AG04449 (cell line): Measurements from ENCODE around the gene MRRF.

Experiments
- CTCF ChIA-PET: fragments of 350-600 bp; formaldehyde crosslinking; extraction: SDS; loops from one replicate; lab custom pipeline; 2021; ENCODE audit warnings: antibody characterized with exemption; lab: Yijun Ruan, JAX
- POLR2A ChIA-PET: fragments of 400-600, 350-600 bp; formaldehyde crosslinking; extraction: SDS; loops from one replicate; lab custom pipeline; 2020; ENCODE audit warnings: antibody characterized with exemption, inconsistent platforms; lab: Yijun Ruan, JAX
- DNase-seq: peaks from one replicate; pipeline ENCODE4 v3.0.0-alpha.2; 2010; ENCODE audit warnings: low read depth, low spot score
- H3K4me3 ChIP-seq: 2 replicates; pipeline ENCODE4 v1.5.1; 2011; ENCODE audit warnings: low read depth, mild to moderate bottlenecking, control low read depth, low read length
- TF ChIP-seq, protein P1 (sequence below): IDR thresholded peaks from one replicate; pipeline ENCODE4 v1.5.1; 2011; ENCODE audit warnings: mild to moderate bottlenecking, moderate library complexity, low read length, control low read depth, inconsistent platforms; ENCODE audit not compliant: insufficient read depth; ENCODE audit errors: missing control alignments

MRRF gene

DNA sequence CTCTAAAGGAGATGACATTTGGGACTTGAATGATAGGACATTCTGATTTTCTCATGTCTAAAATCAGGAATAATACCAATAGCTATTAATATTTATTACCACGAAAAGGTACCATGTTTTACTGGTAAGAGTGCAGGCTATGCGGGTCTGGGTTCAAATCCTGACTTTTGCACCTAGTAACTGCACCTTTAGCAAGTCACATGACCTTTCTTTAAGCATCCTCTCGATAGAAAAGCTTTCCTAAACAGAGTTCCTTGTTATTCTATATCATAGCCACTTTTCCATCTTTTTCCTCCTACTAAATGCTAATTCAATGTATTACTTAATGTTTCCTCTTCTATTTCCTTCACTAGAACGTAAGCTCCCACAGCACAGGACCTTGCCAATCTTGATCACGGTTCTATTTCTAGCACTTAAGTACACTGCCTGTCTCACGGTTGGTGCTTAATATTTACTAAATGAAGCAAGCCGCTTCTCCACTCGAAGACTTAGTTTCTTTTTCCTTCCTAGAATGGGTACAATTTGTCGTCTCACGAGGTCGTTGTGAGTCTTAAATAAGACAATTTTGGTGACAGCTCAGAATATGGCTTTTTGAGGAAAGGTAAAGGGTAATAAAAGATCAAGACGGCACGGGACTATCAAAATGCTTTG is 858 bp upstream of the MRRF start:
- TF ChIP-seq, protein P1, sequence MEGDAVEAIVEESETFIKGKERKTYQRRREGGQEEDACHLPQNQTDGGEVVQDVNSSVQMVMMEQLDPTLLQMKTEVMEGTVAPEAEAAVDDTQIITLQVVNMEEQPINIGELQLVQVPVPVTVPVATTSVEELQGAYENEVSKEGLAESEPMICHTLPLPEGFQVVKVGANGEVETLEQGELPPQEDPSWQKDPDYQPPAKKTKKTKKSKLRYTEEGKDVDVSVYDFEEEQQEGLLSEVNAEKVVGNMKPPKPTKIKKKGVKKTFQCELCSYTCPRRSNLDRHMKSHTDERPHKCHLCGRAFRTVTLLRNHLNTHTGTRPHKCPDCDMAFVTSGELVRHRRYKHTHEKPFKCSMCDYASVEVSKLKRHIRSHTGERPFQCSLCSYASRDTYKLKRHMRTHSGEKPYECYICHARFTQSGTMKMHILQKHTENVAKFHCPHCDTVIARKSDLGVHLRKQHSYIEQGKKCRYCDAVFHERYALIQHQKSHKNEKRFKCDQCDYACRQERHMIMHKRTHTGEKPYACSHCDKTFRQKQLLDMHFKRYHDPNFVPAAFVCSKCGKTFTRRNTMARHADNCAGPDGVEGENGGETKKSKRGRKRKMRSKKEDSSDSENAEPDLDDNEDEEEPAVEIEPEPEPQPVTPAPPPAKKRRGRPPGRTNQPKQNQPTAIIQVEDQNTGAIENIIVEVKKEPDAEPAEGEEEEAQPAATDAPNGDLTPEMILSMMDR, result no peak
- ChIA-PET CTCF (interaction anchor here (0.6 to 3.0 kb wide), 8 partner anchors 9 to 143 kb away, joined by 3 to 15 read pairs (median 3); no protein-coding TSS in a partner anchor), POLR2A (no interaction called here)
- peak overlapping the region; percentile 96 for H3K4me3 ChIP-seq
- no peak for DNase-seq

- DNase-seq, result no peak
- POLR2A ChIA-PET, result interaction anchor here (0.8 to 1.2 kb wide), 3 partner anchors 11 to 166 kb away, joined by 3 read pairs; no protein-coding TSS in a partner anchor
- CTCF ChIA-PET, result interaction anchor here (0.7 to 3.0 kb wide), 9 partner anchors 18 to 167 kb away, joined by 3 to 15 read pairs (median 5); no protein-coding TSS in a partner anchor
- TF ChIP-seq, protein P1, result no peak
- H3K4me3 ChIP-seq, result peak overlapping the region; percentile 96
These were observed 650 bp downstream of the MRRF start for GRCh38 chr9:122265149-122265915.

- no peak for DNase-seq
- TF ChIP-seq, protein P1, result no peak
- ChIA-PET POLR2A (no interaction called here), CTCF (interaction anchor here (1.0 to 1.4 kb wide), 2 partner anchors 145 to 581 kb away, joined by 3 read pairs; no protein-coding TSS in a partner anchor)
- no peak overlapping the region for H3K4me3 ChIP-seq
These were observed 3.5 kb downstream of the MRRF start for GRCh38 chr9:122268041-122268814.

- no peak overlapping the region for H3K4me3 ChIP-seq
- ChIA-PET CTCF (no interaction called here), POLR2A (no interaction called here)
- TF ChIP-seq, protein P1, result no peak
- DNase-seq, result no peak
These were observed 9.4 kb downstream of the MRRF start for GRCh38 chr9:122274055-122274454.

- TF ChIP-seq, protein P1, result no peak
- POLR2A ChIA-PET, result interaction anchor here (0.8 kb wide), 1 partner anchor 42 kb away, joined by 3 read pairs; no protein-coding TSS in a partner anchor
- no peak for DNase-seq
- CTCF ChIA-PET, result interaction anchor here (0.5 kb wide), 1 partner anchor 150 kb away, joined by 3 read pairs; no protein-coding TSS in a partner anchor
- H3K4me3 ChIP-seq, result no peak overlapping the region
These were observed 11.4 kb downstream of the MRRF start for GRCh38 chr9:122276096-122276495.
